HL-60/S4 (cell line): Measurements from ENCODE around the gene WNT5B.

Experiments
- in situ Hi-C: fragments of 300-500 bp; cut with MboI; formaldehyde crosslinking; loops from 2 replicates; pipeline ENCODE4 v1.14.3; 2022; ENCODE audit warnings: low sequenced_read_pairs

WNT5B gene

GRCh38 chr12:1628666-1629337 is at the start of gene WNT5B:
Gene WNT5B, plus strand, starts transcription at chr12:1629231. Its CDS starts 2,124 bp downstream, at chr12:1631355.
- in situ Hi-C loops, result no loop called here

- in situ Hi-C loops, result loop anchor here (10.0 to 25.0 kb wide), 3 partner anchors 465 to 1018 kb away; no protein-coding TSS in a partner anchor
Measured at GRCh38 chr12:1579651-1580435, 49.2 kb upstream of the WNT5B start.

GRCh38 chr12:1580526-1580925 is 48.5 kb upstream of the WNT5B start:
- in situ Hi-C loops, result loop anchor here (25.0 kb wide), 2 partner anchors 768 to 1018 kb away; no protein-coding TSS in a partner anchor

- in situ Hi-C loops, result loop anchor here (25.0 kb wide), 2 partner anchors 770 to 1020 kb away; no protein-coding TSS in a partner anchor
Measured at GRCh38 chr12:1581973-1582708, 46.9 kb upstream of the WNT5B start.

- in situ Hi-C loops, result loop anchor here (25.0 kb wide), 2 partner anchors 770 to 1020 kb away; no protein-coding TSS in a partner anchor
Measured at GRCh38 chr12:1582709-1583050, 46.4 kb upstream of the WNT5B start.

- in situ Hi-C loops, result loop anchor here (25.0 kb wide), 2 partner anchors 771 to 1021 kb away; no protein-coding TSS in a partner anchor
Measured at GRCh38 chr12:1583421-1584078, 45.5 kb upstream of the WNT5B start.

GRCh38 chr12:1584326-1584725 is 44.7 kb upstream of the WNT5B start:
- in situ Hi-C loops, result loop anchor here (25.0 kb wide), 2 partner anchors 772 to 1022 kb away; no protein-coding TSS in a partner anchor

- in situ Hi-C loops, result loop anchor here (25.0 kb wide), 2 partner anchors 776 to 1026 kb away; no protein-coding TSS in a partner anchor
Measured at GRCh38 chr12:1587927-1588574, 41.0 kb upstream of the WNT5B start.

- in situ Hi-C loops, result loop anchor here (25.0 kb wide), 2 partner anchors 776 to 1026 kb away; no protein-coding TSS in a partner anchor
Measured at GRCh38 chr12:1588575-1588947, 40.5 kb upstream of the WNT5B start.

GRCh38 chr12:1590221-1590979 is 38.6 kb upstream of the WNT5B start:
- in situ Hi-C loops, result loop anchor here (25.0 kb wide), 2 partner anchors 778 to 1028 kb away; no protein-coding TSS in a partner anchor

- in situ Hi-C loops, result loop anchor here (25.0 kb wide), 2 partner anchors 779 to 1029 kb away; no protein-coding TSS in a partner anchor
Measured at GRCh38 chr12:1591034-1591433, 38.0 kb upstream of the WNT5B start.

GRCh38 chr12:1591543-1591942 is 37.5 kb upstream of the WNT5B start:
- in situ Hi-C loops, result loop anchor here (25.0 kb wide), 2 partner anchors 779 to 1029 kb away; no protein-coding TSS in a partner anchor

GRCh38 chr12:1592444-1593173 is 36.4 kb upstream of the WNT5B start:
- in situ Hi-C loops, result loop anchor here (25.0 kb wide), 2 partner anchors 780 to 1030 kb away; no protein-coding TSS in a partner anchor

- in situ Hi-C loops, result loop anchor here (25.0 kb wide), 2 partner anchors 781 to 1031 kb away; no protein-coding TSS in a partner anchor
Measured at GRCh38 chr12:1593174-1594005, 35.6 kb upstream of the WNT5B start.

GRCh38 chr12:1594006-1594260 is 35.1 kb upstream of the WNT5B start:
- in situ Hi-C loops, result loop anchor here (25.0 kb wide), 2 partner anchors 782 to 1032 kb away; no protein-coding TSS in a partner anchor

GRCh38 chr12:1594261-1595025 is 34.6 kb upstream of the WNT5B start, which contains the start of gene FBXL14:
Gene FBXL14, minus strand, starts transcription at chr12:1594581. Its CDS starts 515 bp downstream, at chr12:1594066.
- in situ Hi-C loops, result loop anchor here (25.0 kb wide), 2 partner anchors 782 to 1032 kb away; no protein-coding TSS in a partner anchor
